A549 (cell line): ENCODE data around the gene CNTNAP5.

Source experiments
- BHLHE40 ChIP-seq: IDR thresholded peaks from 2 replicates; pipeline ENCODE4 v1.6.1; 2012; ENCODE audit warnings: low read depth, low read length, inconsistent platforms
- CBX2 ChIP-seq: fragments of 200-600 bp; sonication (generic); IDR thresholded peaks from 2 replicates; pipeline ENCODE4 v1.6.1; 2016; ENCODE audit warnings: low read depth, mild to moderate bottlenecking, borderline replicate concordance
- CTCF ChIP-seq: fragments of >200 bp; sonication (Bioruptor Twin); formaldehyde crosslinking; IDR thresholded peaks from 3 replicates; pipeline ENCODE4 v1.5.1; 2016
- E2F6 ChIP-seq: IDR thresholded peaks from 2 replicates; pipeline ENCODE4 v1.6.1; 2012; ENCODE audit warnings: low read depth, borderline replicate concordance
- EP300 ChIP-seq, 2 experiments: fragments of >200 bp; sonication (Bioruptor Twin); formaldehyde crosslinking; IDR thresholded peaks; 2 replicates in 1 of 2; 3 replicates in 1 of 2; pipeline ENCODE4 v1.6.1; 2016 to 2017
- HMGXB4 ChIP-seq: fragments of 250-450 bp; sonication (Bioruptor Pico); IDR thresholded peaks from 2 replicates; pipeline ENCODE4 v1.5.0; 2021; ENCODE audit warnings: mild to moderate bottlenecking, moderate library complexity, borderline replicate concordance
- JUN ChIP-seq, 2 experiments: fragments of >200 bp; sonication (Bioruptor Twin); formaldehyde crosslinking; IDR thresholded peaks; 2 replicates in 1 of 2; 3 replicates in 1 of 2; pipeline ENCODE4 v1.6.1; 2016 to 2017
- MAFK ChIP-seq: fragments of 450-650 bp; IDR thresholded peaks from 2 replicates; pipeline ENCODE4 v1.6.1; 2014; ENCODE audit not compliant: partially characterized antibody
- MYC ChIP-seq: IDR thresholded peaks from 2 replicates; pipeline ENCODE4 v1.6.1; 2012; ENCODE audit warnings: mild to moderate bottlenecking, inconsistent platforms, low read length, improper control_type of control experiment, borderline replicate concordance
- PHF8 ChIP-seq: fragments of 200-600 bp; sonication (generic); IDR thresholded peaks from 2 replicates; pipeline ENCODE4 v1.6.1; 2016; ENCODE audit warnings: low read depth, mild to moderate bottlenecking, antibody characterized with exemption, moderate library complexity, borderline replicate concordance
- REST ChIP-seq: fragments of 200-600 bp; sonication (generic); IDR thresholded peaks from 2 replicates; pipeline ENCODE4 v1.6.1; 2016; ENCODE audit warnings: antibody characterized with exemption, mild to moderate bottlenecking, moderate library complexity

GRCh38 chr2:124039032-124039431 lies 13.9 kb downstream of the CNTNAP5 start:
- TF ChIP-seq MAFK (no peak), CTCF (no peak), E2F6 (no peak), HMGXB4 (CRISPR knock-in tag) (no peak), EP300 (IDR thresholded peaks at IDR 0.05) (no peak), REST (no peak), JUN (IDR thresholded peaks at IDR 0.05) (no peak), BHLHE40 (no peak), MYC (no peak), PHF8 (no peak), CBX2 (no peak)
